ENCODE data around the gene PCDHB5. TPM values are rescaled to one million over a fixed set of nuclear protein-coding genes. Genes with fewer than 3 reads are reported as not detected.
"Not testable (repeated sequence)": the region's sequence is repeated elsewhere in the genome, so short reads cannot be mapped to it uniquely, and the experiment has no call there.

Gene PCDHB5
- total RNA-seq, 4 donors from 2014 or later, result 1.2 to 16.4 (median 12.6) TPM

DNA sequence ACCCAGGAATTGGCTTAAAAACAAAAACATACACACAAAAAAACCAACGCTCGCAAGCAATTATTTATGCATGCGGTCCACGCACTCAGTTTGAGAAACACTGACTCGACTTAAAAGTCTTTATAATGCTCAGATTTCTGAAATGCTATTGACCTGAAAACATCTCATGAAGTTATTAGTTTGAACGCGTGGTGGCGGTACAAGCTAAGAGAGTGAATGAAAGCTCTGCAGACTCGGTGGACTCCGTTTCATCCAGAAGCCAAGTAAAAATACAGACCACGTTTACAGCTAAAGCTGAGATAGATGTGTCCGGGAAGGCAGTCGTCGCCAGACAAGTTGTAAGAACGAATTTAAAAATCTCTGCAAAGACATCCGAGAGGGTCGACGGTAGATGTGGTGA, 14.8 kb downstream of the PCDHB5 start, which contains the start of gene PCDHB6:
Gene PCDHB6 (plus strand): TSS at position 246 of the 400 bp plus-strand sequence. CDS start 201 bp downstream, outside the sequence.
- Histone ChIP-seq H3K27ac (no peak within 1 kb of the TSS), H3K4me3 (no peak within 1 kb of the TSS), H3K36me3 (no peaks in the 10 kb centered on the region), H3K27me3 (no peaks in the 10 kb centered on the region), H3K4me1 (no peaks in the 10 kb centered on the region), H3K9me3 (peaks cover 0 to 44% of the 10 kb centered on the region in 2 donors)
- no peak for DNase-seq
- TF ChIP-seq POLR2A (IDR thresholded peaks at IDR 0.05), result no peak
- TF ChIP-seq CTCF (IDR thresholded peaks at IDR 0.05), result no peak
- intact Hi-C loops (cut with DNase I; ENCODE audit: low total_unique reads), result no loop called here

DNA sequence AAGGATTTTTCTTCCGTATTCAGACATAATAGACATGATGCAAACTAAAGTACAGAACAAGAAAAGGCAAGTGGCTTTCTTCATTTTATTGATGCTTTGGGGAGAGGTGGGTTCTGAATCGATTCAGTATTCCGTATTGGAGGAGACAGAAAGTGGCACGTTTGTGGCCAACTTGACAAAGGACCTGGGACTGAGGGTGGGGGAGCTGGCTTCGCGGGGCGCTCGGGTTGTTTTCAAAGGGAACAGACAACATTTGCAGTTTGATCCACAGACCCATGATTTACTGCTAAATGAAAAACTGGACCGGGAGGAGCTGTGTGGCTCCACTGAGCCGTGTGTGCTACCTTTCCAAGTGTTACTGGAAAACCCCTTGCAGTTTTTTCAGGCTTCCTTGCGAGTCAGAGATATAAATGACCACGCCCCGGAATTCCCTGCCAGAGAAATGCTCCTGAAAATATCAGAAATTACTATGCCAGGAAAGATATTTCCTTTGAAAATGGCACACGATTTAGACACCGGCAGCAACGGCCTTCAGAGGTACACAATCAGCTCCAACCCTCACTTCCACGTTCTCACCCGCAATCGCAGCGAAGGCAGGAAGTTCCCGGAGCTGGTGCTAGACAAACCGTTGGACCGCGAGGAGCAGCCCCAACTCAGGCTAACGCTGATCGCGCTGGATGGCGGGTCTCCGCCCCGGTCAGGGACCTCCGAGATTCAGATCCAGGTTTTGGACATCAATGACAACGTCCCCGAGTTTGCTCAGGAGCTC, 15.4 kb downstream of the PCDHB5 start:
- H3K4me3 ChIP-seq, result no peak overlapping the region
- no peaks in the 10 kb centered on the region for H3K36me3 ChIP-seq
- no peak for TF ChIP-seq POLR2A (IDR thresholded peaks at IDR 0.05)
- TF ChIP-seq CTCF (IDR thresholded peaks at IDR 0.05), result no peak
- no peaks in the 10 kb centered on the region for H3K27me3 ChIP-seq
- no peak overlapping the region for H3K27ac ChIP-seq
- intact Hi-C loops (cut with DNase I; ENCODE audit: low total_unique reads), result no loop called here
- DNase-seq, result no peak
- peaks cover 0 to 40% of the 10 kb centered on the region in 2 donors for H3K9me3 ChIP-seq
- H3K4me1 ChIP-seq, result no peaks in the 10 kb centered on the region

GRCh38 chr5:141150993-141151325, 16.0 kb downstream of the PCDHB5 start:
- Histone ChIP-seq H3K4me3 (no peak overlapping the region), H3K36me3 (no peaks in the 10 kb centered on the region), H3K9me3 (peaks cover 0 to 41% of the 10 kb centered on the region in 2 donors), H3K27ac (no peak overlapping the region), H3K4me1 (no peaks in the 10 kb centered on the region), H3K27me3 (no peaks in the 10 kb centered on the region)
- intact Hi-C loops (cut with DNase I; ENCODE audit: low total_unique reads), result no loop called here
- TF ChIP-seq CTCF (IDR thresholded peaks at IDR 0.05) (no peak), POLR2A (IDR thresholded peaks at IDR 0.05) (no peak)
- DNase-seq, result no peak

DNA sequence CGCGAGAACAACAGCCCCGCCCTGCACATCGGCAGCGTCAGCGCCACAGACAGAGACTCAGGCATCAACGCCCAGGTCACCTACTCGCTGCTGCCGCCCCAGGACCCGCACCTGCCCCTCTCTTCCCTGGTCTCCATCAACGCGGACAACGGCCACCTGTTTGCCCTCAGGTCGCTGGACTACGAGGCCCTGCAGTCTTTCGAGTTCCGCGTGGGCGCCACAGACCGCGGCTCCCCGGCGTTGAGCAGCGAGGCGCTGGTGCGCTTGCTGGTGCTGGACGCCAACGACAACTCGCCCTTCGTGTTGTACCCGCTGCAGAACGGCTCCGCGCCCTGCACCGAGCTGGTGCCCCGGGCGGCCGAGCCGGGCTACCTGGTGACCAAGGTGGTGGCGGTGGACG, 16.6 kb downstream of the PCDHB5 start:
- H3K36me3 ChIP-seq; DNase-seq; intact Hi-C loops (cut with DNase I; ENCODE audit: low total_unique reads); H3K27me3 ChIP-seq; H3K4me3 ChIP-seq; H3K4me1 ChIP-seq; H3K27ac ChIP-seq: not testable (repeated sequence)
- H3K9me3 ChIP-seq, result peaks cover 0 to 47% of the 10 kb centered on the region in 2 donors

- H3K27ac ChIP-seq, H3K27me3 ChIP-seq: not testable (repeated sequence)
- peaks cover 0 to 51% of the 10 kb centered on the region in 2 donors for H3K9me3 ChIP-seq
Measured at GRCh38 chr5:141152096-141152495, 17.1 kb downstream of the PCDHB5 start.

DNA sequence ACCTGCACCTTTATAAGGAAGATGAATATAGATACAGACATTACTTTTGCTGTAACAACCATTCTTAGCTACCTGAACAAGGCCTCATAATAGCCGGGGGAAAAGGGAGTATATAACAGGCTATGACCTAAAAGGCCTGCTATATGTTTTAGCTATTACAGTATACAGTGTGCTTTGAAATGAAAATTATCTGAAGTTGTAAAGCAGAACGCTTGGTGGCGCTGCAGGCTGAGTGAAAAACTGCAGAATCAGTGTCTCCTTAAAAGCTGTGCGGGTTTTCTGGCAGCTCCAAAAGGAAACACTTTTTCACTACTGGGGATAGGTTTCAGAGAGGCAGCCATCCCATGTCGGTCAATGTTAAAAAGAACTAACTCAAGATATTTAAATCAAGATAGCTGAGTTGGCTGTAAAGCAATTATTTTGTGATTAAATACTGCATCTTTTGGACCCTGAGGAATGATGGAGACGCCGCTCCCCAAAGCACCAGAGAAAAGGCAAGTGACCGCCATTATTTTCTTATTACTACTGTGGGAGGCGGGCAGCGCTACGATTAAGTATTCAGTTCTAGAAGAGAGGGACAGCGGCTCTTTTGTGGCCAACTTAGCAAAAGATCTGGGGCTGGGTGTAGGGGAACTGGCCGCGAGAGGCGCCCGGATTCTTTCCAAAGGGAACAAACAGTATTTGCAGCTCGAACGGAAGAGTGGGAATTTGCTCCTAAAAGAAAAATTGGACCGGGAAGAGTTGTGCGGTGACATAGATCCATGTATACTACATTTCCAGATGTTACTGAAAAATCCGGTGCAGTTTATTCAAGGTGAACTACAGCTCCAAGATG, 20.8 kb downstream of the PCDHB5 start:
- TF ChIP-seq POLR2A (IDR thresholded peaks at IDR 0.05), result no peak
- TF ChIP-seq CTCF (IDR thresholded peaks at IDR 0.05), result no peak
- no peaks in the 10 kb centered on the region for H3K4me1 ChIP-seq
- H3K27ac ChIP-seq, result no peak overlapping the region
- H3K36me3 ChIP-seq, result no peaks in the 10 kb centered on the region
- no peaks in the 10 kb centered on the region for H3K27me3 ChIP-seq
- intact Hi-C loops (cut with DNase I; ENCODE audit: low total_unique reads), result no loop called here
- no peak overlapping the region for H3K4me3 ChIP-seq
- peaks cover 0 to 53% of the 10 kb centered on the region in 2 donors for H3K9me3 ChIP-seq
- DNase-seq, result no peak

More at GRCh38 chr5:141152096-141152495, 17.1 kb downstream of the PCDHB5 start:
- H3K4me1 ChIP-seq; DNase-seq; H3K4me3 ChIP-seq; intact Hi-C loops (cut with DNase I; ENCODE audit: low total_unique reads); H3K36me3 ChIP-seq: not testable (repeated sequence)

DNA sequence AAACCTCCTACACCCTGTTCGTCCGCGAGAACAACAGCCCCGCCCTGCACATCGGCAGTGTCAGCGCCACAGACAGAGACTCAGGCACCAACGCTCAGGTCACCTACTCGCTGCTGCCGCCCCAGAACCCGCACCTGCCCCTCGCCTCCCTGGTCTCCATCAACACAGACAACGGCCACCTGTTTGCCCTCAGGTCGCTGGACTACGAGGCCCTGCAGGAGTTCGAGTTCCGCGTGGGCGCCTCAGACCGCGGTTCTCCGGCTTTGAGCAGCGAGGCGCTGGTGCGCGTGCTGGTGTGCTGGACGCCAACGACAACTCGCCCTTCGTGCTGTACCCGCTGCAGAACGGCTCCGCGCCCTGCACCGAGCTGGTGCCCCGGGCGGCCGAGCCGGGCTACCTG, 22.4 kb downstream of the PCDHB5 start:
- intact Hi-C loops (cut with DNase I; ENCODE audit: low total_unique reads); H3K36me3 ChIP-seq; H3K4me3 ChIP-seq; DNase-seq; H3K4me1 ChIP-seq; H3K27me3 ChIP-seq; H3K27ac ChIP-seq: not testable (repeated sequence)
- peaks cover 0 to 44% of the 10 kb centered on the region in 2 donors for H3K9me3 ChIP-seq

DNA sequence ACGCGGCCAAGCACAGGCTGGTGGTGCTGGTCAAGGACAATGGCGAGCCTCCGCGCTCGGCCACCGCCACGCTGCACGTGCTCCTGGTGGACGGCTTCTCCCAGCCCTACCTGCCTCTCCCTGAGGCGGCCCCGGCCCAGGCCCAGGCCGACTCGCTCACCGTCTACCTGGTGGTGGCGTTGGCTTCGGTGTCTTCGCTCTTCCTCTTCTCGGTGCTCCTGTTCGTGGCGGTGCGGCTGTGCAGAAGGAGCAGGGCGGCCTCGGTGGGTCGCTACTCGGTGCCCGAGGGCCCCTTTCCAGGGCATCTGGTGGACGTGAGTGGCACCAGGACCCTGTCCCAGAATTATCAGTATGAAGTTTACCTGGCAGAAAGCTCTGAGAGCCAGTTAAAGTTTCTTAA, 22.9 kb downstream of the PCDHB5 start:
- H3K27ac ChIP-seq; H3K36me3 ChIP-seq; intact Hi-C loops (cut with DNase I; ENCODE audit: low total_unique reads); H3K4me1 ChIP-seq; DNase-seq; H3K27me3 ChIP-seq; H3K4me3 ChIP-seq: not testable (repeated sequence)
- H3K9me3 ChIP-seq, result peaks cover 0 to 40% of the 10 kb centered on the region in 2 donors
